Body of pancreas (tissue), 4 donors: ENCODE results near the gene MIGA2.

Experiments
- CTCF ChIP-seq, 7 experiments: fragments of 450-650 bp in 4 of 7; fragments of 200-600 bp in 3 of 7; sonication (generic) in 3 of 7; IDR thresholded peaks; one replicate each; pipeline ENCODE4 v1.5.1; 2016 to 2019; ENCODE audit warnings: antibody characterized with exemption in 7 of 7
- POLR2A ChIP-seq, 3 donors: fragments of 450-650 bp; IDR thresholded peaks; one replicate each; pipeline ENCODE4 v1.6.1; 2016; ENCODE audit warnings: antibody characterized with exemption in 3 of 3, mild to moderate bottlenecking in 2 of 3

- no peak for TF ChIP-seq CTCF (IDR thresholded peaks at IDR 0.05)
- no peak for TF ChIP-seq POLR2A (IDR thresholded peaks at IDR 0.05)
Measured at GRCh38 chr9:129023036-129023907, 13.2 kb upstream of the MIGA2 start.
